GM18951 (cell line): Measurements from ENCODE around the gene SPPL2B.

Experiments used
- POLR2A ChIP-seq: IDR thresholded peaks from 4 replicates; pipeline ENCODE4 v1.6.1; 2011; ENCODE audit warnings: mild to moderate bottlenecking; ENCODE audit not compliant: insufficient read length, insufficient read depth; ENCODE audit errors: extremely low read depth
- in situ Hi-C: fragments of 300-500 bp; cut with MboI; formaldehyde crosslinking; loops from one replicate; pipeline ENCODE4 v1.12.0; 2022; ENCODE audit warnings: low sequenced_read_pairs, mixed read lengths, inconsistent platforms; ENCODE audit not compliant: unreplicated experiment

SPPL2B gene

DNA sequence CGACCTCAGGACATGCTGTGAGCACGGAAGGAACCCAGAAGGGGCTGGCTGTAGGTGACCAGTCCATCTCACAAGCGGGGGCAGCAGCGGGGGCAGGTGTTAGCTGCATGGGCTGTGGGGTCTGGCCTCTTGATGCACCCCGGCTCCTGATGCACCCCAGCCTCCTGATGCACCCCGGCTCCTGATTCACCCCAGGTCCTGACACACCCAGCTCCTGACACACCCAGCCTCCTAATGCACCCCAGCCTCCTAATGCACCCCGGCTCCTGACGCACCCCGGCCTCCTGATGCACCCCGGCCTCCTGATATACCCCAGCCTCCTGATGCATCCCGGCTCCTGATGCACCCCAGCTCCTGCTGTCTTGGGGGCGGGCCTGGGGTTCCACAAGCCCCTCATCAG lies 7.5 kb upstream of the SPPL2B start:
- in situ Hi-C loops: no loop called here
- no peak for TF ChIP-seq POLR2A

- TF ChIP-seq POLR2A: no peak
- in situ Hi-C loops: no loop called here
Measured at GRCh38 chr19:2321565-2322283, 6.8 kb upstream of the SPPL2B start.

DNA sequence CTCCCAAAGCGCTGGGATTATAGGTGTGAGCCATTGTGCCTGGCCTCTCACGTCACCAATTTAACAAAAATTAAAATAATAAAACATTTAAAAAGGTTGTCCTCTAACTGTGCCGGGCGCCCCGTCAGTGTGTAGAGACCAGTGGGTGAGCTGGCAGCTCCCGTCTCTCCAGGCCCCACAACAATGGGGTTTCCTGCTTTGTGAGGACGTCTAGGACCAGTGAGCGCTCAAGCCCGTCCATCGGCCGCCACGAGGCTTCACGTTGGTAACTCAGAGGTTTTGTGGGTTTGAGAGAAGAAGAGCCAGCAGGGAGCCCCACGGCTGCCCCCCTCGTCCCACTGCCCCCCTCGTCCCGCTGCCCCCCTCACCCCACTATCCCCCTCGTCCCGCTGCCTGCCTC lies 4.8 kb upstream of the SPPL2B start:
- TF ChIP-seq POLR2A: no peak
- in situ Hi-C loops: no loop called here

GRCh38 chr19:2324220-2324948 lies 4.1 kb upstream of the SPPL2B start:
- in situ Hi-C loops: no loop called here
- no peak for TF ChIP-seq POLR2A

DNA sequence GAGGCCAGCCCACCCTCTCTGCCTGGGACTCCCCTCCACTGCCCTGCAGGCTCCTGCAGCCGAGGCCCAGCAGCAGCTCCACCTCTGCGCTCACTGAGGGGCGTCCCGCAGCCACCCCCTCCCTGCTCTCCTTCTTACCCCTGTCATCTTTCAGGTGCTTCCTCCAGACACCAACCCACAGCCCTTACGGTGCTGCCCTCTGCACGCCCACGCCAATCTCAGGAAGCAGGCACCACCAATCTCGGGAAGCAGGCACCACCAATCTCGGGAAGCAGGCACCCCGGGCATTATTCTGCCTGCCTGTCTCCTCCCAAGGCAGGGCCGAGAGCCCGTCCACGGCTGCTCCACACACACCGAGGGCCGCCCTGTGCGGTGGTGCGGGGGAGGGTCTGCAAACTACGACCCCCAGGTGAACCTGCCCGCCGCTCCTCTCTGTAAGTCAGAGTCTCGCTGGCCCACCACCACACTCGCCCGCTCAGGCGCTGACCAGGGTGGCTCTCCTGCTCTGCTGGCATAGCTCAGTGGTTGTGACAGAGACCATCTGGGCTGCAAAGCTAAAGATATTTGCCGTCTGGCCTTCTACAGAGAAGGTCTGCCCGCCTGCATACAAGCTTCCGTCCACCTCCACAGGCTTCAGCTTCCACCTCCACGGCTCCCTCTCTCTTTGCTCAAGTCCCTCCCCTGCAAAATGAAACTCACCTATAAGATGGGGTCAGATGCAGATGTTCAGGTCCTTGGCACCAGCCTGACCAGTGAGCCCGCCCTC lies 3.0 kb upstream of the SPPL2B start:
- in situ Hi-C loops: no loop called here
- TF ChIP-seq POLR2A: no peak

- TF ChIP-seq POLR2A: no peak
- in situ Hi-C loops: no loop called here
Measured at GRCh38 chr19:2326699-2327360, 1.7 kb upstream of the SPPL2B start.

DNA sequence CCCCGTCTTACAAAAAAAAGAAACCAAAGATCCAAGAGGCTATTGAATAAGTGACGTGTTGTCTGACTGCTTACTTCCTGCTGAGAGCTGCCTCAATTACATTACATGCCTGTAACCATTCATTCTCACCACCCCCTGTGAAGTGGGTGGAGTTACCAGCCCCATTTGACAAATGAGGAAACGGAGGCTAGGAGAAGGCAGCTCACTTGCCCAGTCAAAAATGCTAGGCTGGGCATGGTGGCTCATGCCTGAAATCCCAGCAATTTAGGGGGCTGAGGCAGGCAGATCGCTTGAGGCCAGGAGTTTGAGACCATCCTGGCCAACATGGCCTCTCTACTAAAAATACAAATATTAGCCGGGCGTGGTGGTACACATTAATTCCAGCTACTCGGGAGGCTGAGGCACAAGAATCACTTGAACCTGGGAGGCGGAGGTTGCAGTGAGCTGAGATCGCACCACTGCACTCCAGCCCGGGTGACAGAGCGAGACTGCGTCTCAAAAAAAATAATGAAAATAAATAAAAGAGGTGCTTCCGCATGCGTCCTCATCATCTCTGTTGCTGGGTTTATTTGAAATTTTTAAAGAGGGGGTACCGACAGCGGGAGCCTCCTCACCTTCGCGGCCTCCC lies 597 bp upstream of the SPPL2B start:
- in situ Hi-C loops: no loop called here
- TF ChIP-seq POLR2A: no peak

- in situ Hi-C loops: no loop called here
- TF ChIP-seq POLR2A: no peak
Measured at GRCh38 chr19:2329149-2329478, 630 bp downstream of the SPPL2B start.

DNA sequence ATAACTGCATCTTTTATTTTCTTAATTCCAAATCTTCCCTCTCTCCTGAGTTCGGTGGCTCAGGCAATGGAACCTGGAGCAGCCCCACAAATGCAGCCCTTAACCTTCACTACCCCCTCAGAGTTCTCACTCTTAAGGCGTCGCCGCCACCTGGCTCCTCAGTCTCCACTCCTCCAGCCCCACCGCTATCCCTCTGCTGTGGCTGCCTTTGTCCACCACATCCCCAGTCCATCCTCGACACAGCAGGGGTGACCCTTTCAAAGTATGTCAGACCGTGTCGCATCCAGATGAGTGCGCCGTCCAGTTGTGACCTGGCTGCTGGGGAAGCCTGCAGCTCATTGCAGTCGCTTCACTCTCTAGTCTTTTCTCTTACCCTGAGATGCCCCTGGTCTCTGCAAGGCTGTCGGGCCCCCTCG lies 1.0 kb downstream of the SPPL2B start:
- in situ Hi-C loops: no loop called here
- no peak for TF ChIP-seq POLR2A

- in situ Hi-C loops: no loop called here
- no peak for TF ChIP-seq POLR2A
Measured at GRCh38 chr19:2330255-2330631, 1.8 kb downstream of the SPPL2B start.

GRCh38 chr19:2330632-2331284 lies 2.3 kb downstream of the SPPL2B start:
- no peak for TF ChIP-seq POLR2A
- in situ Hi-C loops: no loop called here

DNA sequence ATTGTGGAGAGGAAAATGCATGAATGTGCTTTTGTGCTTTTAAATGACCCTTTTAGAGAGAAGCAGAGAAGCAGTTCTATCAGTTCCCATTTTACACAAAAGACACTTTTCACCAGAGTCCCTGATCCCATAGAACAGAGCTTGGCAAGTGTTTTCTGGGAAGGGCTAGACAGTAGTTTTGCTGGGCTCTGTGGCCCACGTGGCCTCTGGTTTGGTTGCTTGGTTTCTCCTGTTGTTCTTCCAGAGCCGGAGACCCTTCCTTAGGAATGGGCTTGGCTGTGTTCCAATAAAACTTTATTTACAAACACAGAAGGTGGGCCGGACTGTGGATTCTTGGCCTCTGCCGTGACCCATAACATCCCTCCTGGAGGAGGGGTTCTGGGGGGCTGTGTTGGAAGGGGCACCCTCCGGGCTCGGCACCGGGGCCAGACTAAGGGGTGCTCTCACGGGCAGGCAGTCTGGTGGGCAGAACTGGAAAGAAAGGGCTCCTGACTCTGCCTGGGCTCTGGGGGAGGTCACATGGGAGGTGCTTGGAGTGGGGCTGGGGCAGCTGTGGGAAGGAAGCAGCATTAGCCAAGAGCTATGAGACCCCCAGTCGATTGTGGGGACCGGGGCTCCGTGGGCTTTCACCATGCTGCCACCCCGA lies 3.2 kb downstream of the SPPL2B start:
- TF ChIP-seq POLR2A: no peak
- in situ Hi-C loops: no loop called here
